ENCODE results near the gene DOCK2.

DOCK2 gene

GRCh38 chr5:169637085-169637548 is at the start of gene DOCK2:
Gene DOCK2 (plus strand): TSS chr5:169637275. CDS start chr5:169637327, 52 bp downstream.
- no peak within 1 kb of the TSS for H3K27ac ChIP-seq (ENCODE audit: low read length)
- peaks cover 0 to 7% of the 10 kb centered on the region in 2 donors for H3K9me3 ChIP-seq (ENCODE audit: control insufficient read depth in 2 of 2, low read length in 2 of 2)
- H3K36me3 ChIP-seq (ENCODE audit: control insufficient read depth in 2 of 2, insufficient read depth in 2 of 2, low read length in 2 of 2), result no peaks in the 10 kb centered on the region
- no peaks in the 10 kb centered on the region for H3K4me1 ChIP-seq (ENCODE audit: control insufficient read depth, insufficient read depth, low read length)
- H3K9ac ChIP-seq (ENCODE audit: low read length in 2 of 2), result no peak within 1 kb of the TSS
- H3K4me3 ChIP-seq (ENCODE audit: low read length in 2 of 2), result peak within 1 kb of the TSS in 1 of 2 donors; percentile 36
- peaks cover 4 to 11% of the 10 kb centered on the region in 2 donors for H3K27me3 ChIP-seq (ENCODE audit: control insufficient read depth in 1 of 2, insufficient read depth in 2 of 2, low read length in 2 of 2)

- H3K4me3 ChIP-seq (ENCODE audit: low read length in 2 of 2), result no peak overlapping the region
- no peaks in the 10 kb centered on the region for H3K9me3 ChIP-seq (ENCODE audit: control insufficient read depth in 2 of 2, low read length in 2 of 2)
- H3K4me1 ChIP-seq (ENCODE audit: control insufficient read depth, insufficient read depth, low read length), result no peaks in the 10 kb centered on the region
- H3K27me3 ChIP-seq (ENCODE audit: control insufficient read depth in 1 of 2, insufficient read depth in 2 of 2, low read length in 2 of 2), result no peaks in the 10 kb centered on the region
- peaks cover 13 to 17% of the 10 kb centered on the region in 2 donors for H3K36me3 ChIP-seq (ENCODE audit: control insufficient read depth in 2 of 2, insufficient read depth in 2 of 2, low read length in 2 of 2)
- no peak overlapping the region for H3K27ac ChIP-seq (ENCODE audit: low read length)
- no peak overlapping the region for H3K9ac ChIP-seq (ENCODE audit: low read length in 2 of 2)
Measured at GRCh38 chr5:169590602-169591001, 46.5 kb upstream of the DOCK2 start.

DNA sequence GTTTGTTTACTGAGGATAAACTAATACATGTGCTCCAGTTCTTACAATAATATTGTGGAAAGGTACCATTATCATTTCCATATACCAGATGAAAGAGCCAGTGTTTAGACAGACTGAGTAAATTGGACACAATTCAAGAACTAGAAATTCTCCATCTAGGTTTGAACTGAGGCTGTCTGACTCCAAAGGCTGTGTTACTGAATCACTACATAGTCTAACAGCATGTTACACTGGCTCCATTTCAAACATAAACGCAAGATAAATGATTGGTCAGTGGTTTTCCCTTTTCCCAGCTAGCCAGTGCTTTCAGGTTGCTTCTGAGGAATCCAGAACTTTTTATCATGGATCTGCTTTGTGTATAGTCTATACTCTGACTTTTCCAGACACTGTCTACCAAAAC is 45.4 kb upstream of the DOCK2 start:
- no peaks in the 10 kb centered on the region for H3K27me3 ChIP-seq (ENCODE audit: control insufficient read depth in 1 of 2, insufficient read depth in 2 of 2, low read length in 2 of 2)
- H3K36me3 ChIP-seq (ENCODE audit: control insufficient read depth in 2 of 2, insufficient read depth in 2 of 2, low read length in 2 of 2), result peaks cover 17% of the 10 kb centered on the region in 2 donors
- no peaks in the 10 kb centered on the region for H3K9me3 ChIP-seq (ENCODE audit: control insufficient read depth in 2 of 2, low read length in 2 of 2)
- no peak overlapping the region for H3K4me3 ChIP-seq (ENCODE audit: low read length in 2 of 2)
- no peak overlapping the region for H3K9ac ChIP-seq (ENCODE audit: low read length in 2 of 2)
- no peak overlapping the region for H3K27ac ChIP-seq (ENCODE audit: low read length)
- H3K4me1 ChIP-seq (ENCODE audit: control insufficient read depth, insufficient read depth, low read length), result no peaks in the 10 kb centered on the region

DNA sequence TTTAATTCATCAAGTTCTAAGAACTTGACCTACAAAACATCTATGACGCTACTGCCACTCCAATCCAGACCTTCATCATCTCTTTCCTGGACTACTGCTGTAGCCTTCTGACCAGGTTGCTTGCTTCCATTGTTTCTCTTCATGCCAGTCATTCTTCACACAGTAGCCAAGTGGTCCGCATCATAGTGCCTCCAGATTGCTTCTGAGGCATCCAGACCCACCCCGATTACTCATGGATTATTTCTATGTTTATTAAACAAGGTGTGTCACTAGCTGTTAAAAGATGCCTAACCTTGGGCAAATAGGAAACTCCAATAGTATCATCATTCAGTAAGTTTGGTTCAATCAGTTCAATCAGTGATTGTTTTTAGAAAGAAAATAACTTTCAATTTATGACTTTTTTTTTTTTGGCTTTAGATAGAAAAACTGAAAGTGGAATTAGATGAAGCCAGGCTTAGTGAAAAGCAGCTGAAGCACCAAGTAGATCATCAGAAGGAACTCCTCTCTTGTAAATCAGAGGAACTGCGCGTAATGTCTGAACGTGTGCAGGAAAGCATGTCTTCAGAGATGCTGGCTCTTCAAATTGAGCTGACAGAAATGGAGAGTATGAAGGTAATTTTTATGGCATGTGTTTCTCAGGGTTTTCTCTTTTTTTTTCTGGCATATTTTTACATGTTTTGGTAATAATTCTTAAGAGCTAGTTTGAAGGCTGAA is 44.0 kb upstream of the DOCK2 start:
- Histone ChIP-seq H3K27me3 (ENCODE audit: control insufficient read depth in 1 of 2, insufficient read depth in 2 of 2, low read length in 2 of 2) (no peaks in the 10 kb centered on the region), H3K9me3 (ENCODE audit: control insufficient read depth in 2 of 2, low read length in 2 of 2) (no peaks in the 10 kb centered on the region), H3K4me1 (ENCODE audit: control insufficient read depth, insufficient read depth, low read length) (no peaks in the 10 kb centered on the region), H3K9ac (ENCODE audit: low read length in 2 of 2) (no peak overlapping the region), H3K4me3 (ENCODE audit: low read length in 2 of 2) (no peak overlapping the region), H3K36me3 (ENCODE audit: control insufficient read depth in 2 of 2, insufficient read depth in 2 of 2, low read length in 2 of 2) (peaks cover 17% of the 10 kb centered on the region in 2 donors), H3K27ac (ENCODE audit: low read length) (no peak overlapping the region)

DNA sequence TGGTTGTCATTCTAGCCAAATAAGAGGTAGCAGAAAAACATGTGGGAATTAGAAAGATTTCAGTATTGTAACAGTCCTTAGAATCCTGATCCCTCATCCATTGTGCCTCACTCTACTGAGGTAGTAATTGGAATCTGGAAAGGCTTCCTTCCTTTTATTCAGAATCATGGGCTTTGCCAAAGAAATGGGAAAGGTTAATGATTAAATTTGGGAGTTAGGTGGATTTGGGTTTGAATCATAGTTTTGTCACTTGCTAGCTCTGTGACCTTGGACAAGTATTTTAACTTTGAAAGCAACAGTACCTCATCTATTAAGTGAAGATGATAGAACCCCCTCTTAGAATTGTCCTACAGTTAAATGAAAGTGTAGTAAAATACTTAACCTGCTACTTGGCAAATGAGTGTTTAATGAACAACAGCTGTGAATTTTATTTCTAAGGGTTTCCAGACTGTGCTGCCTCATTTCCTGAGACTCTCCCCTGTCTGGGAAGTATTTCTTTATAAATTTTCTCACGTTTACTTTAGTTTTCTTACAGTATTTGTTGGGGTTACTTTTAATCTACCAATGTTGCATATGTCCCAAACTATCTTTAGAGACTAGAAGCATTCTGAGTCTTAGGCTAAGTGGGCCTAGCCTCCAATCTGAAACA is 41.8 kb upstream of the DOCK2 start:
- Histone ChIP-seq H3K27ac (ENCODE audit: low read length) (no peak overlapping the region), H3K9me3 (ENCODE audit: control insufficient read depth in 2 of 2, low read length in 2 of 2) (no peaks in the 10 kb centered on the region), H3K4me1 (ENCODE audit: control insufficient read depth, insufficient read depth, low read length) (no peaks in the 10 kb centered on the region), H3K36me3 (ENCODE audit: control insufficient read depth in 2 of 2, insufficient read depth in 2 of 2, low read length in 2 of 2) (peaks cover 15 to 25% of the 10 kb centered on the region in 2 donors), H3K27me3 (ENCODE audit: control insufficient read depth in 1 of 2, insufficient read depth in 2 of 2, low read length in 2 of 2) (no peaks in the 10 kb centered on the region), H3K4me3 (ENCODE audit: low read length in 2 of 2) (no peak overlapping the region), H3K9ac (ENCODE audit: low read length in 2 of 2) (no peak overlapping the region)

DNA sequence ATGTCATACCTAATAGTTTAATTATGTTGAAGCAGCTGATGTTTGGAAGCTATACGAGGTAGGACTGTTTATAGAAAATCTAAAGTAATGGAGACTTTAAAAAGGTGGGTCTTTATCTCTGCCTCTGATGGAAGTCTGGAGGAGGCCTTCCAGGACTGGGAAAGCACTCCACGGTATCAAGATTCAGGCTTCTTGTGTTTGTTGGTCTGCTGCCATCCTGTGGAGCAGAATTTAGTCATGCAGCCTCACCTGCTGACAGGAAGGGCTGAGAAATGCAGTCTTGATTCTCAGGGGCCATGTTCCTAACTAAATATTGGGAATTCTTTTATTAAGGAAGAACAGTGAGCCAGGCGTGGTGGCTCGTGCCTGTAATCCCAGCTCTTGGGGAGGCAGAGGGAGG is 37.6 kb upstream of the DOCK2 start:
- no peak overlapping the region for H3K4me3 ChIP-seq (ENCODE audit: low read length in 2 of 2)

GRCh38 chr5:169602535-169602934 is 34.5 kb upstream of the DOCK2 start:
- Histone ChIP-seq H3K27ac (ENCODE audit: low read length) (no peak overlapping the region), H3K36me3 (ENCODE audit: control insufficient read depth in 2 of 2, insufficient read depth in 2 of 2, low read length in 2 of 2) (peaks cover 13 to 26% of the 10 kb centered on the region in 2 donors), H3K4me1 (ENCODE audit: control insufficient read depth, insufficient read depth, low read length) (no peaks in the 10 kb centered on the region), H3K9me3 (ENCODE audit: control insufficient read depth in 2 of 2, low read length in 2 of 2) (no peaks in the 10 kb centered on the region), H3K27me3 (ENCODE audit: control insufficient read depth in 1 of 2, insufficient read depth in 2 of 2, low read length in 2 of 2) (no peaks in the 10 kb centered on the region), H3K4me3 (ENCODE audit: low read length in 2 of 2) (no peak overlapping the region), H3K9ac (ENCODE audit: low read length in 2 of 2) (no peak overlapping the region)

More for the DNA sequence above, 37.6 kb upstream of the DOCK2 start:
- Histone ChIP-seq H3K27ac (ENCODE audit: low read length) (no peak overlapping the region), H3K27me3 (ENCODE audit: control insufficient read depth in 1 of 2, insufficient read depth in 2 of 2, low read length in 2 of 2) (no peaks in the 10 kb centered on the region), H3K4me1 (ENCODE audit: control insufficient read depth, insufficient read depth, low read length) (no peaks in the 10 kb centered on the region), H3K9me3 (ENCODE audit: control insufficient read depth in 2 of 2, low read length in 2 of 2) (no peaks in the 10 kb centered on the region), H3K36me3 (ENCODE audit: control insufficient read depth in 2 of 2, insufficient read depth in 2 of 2, low read length in 2 of 2) (peaks cover 18 to 34% of the 10 kb centered on the region in 2 donors), H3K9ac (ENCODE audit: low read length in 2 of 2) (no peak overlapping the region)

- Histone ChIP-seq H3K9ac (ENCODE audit: low read length in 2 of 2) (no peak overlapping the region), H3K36me3 (ENCODE audit: control insufficient read depth in 2 of 2, insufficient read depth in 2 of 2, low read length in 2 of 2) (peaks cover 6 to 12% of the 10 kb centered on the region in 2 donors), H3K9me3 (ENCODE audit: control insufficient read depth in 2 of 2, low read length in 2 of 2) (peaks cover 0 to 2% of the 10 kb centered on the region in 2 donors), H3K27ac (ENCODE audit: low read length) (no peak overlapping the region), H3K27me3 (ENCODE audit: control insufficient read depth in 1 of 2, insufficient read depth in 2 of 2, low read length in 2 of 2) (no peaks in the 10 kb centered on the region), H3K4me1 (ENCODE audit: control insufficient read depth, insufficient read depth, low read length) (no peaks in the 10 kb centered on the region), H3K4me3 (ENCODE audit: low read length in 2 of 2) (no peak overlapping the region)
Measured at GRCh38 chr5:169606279-169606678, 30.8 kb upstream of the DOCK2 start.

GRCh38 chr5:169607882-169608281 is 29.2 kb upstream of the DOCK2 start:
- Histone ChIP-seq H3K4me3 (ENCODE audit: low read length in 2 of 2) (no peak overlapping the region), H3K4me1 (ENCODE audit: control insufficient read depth, insufficient read depth, low read length) (no peaks in the 10 kb centered on the region), H3K9ac (ENCODE audit: low read length in 2 of 2) (no peak overlapping the region), H3K27ac (ENCODE audit: low read length) (no peak overlapping the region), H3K27me3 (ENCODE audit: control insufficient read depth in 1 of 2, insufficient read depth in 2 of 2, low read length in 2 of 2) (no peaks in the 10 kb centered on the region), H3K36me3 (ENCODE audit: control insufficient read depth in 2 of 2, insufficient read depth in 2 of 2, low read length in 2 of 2) (no peaks in the 10 kb centered on the region), H3K9me3 (ENCODE audit: control insufficient read depth in 2 of 2, low read length in 2 of 2) (peaks cover 0 to 2% of the 10 kb centered on the region in 2 donors)

DNA sequence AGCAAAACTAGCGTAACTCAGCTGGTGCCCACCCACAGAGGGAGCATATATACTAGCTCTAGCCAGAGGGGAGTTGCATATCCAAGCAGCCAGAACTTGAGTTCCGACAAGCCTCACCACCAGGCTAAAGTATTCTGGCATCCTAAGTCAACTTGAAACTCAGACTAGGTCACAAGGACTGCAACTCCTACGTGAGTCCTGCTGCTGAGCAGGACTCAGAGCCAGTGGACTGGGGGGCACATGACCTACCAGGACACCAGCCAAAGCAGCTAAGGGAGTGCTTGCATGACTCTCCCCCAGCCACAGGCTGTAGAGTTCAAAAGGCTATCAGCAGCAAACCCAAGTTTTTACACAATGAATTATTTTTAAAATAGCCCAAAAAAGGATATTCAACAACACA is 27.4 kb upstream of the DOCK2 start:
- H3K4me1 ChIP-seq (ENCODE audit: control insufficient read depth, insufficient read depth, low read length), result no peaks in the 10 kb centered on the region
- no peaks in the 10 kb centered on the region for H3K27me3 ChIP-seq (ENCODE audit: control insufficient read depth in 1 of 2, insufficient read depth in 2 of 2, low read length in 2 of 2)
- H3K4me3 ChIP-seq (ENCODE audit: low read length in 2 of 2), result no peak overlapping the region
- H3K9me3 ChIP-seq (ENCODE audit: control insufficient read depth in 2 of 2, low read length in 2 of 2), result peaks cover 0 to 2% of the 10 kb centered on the region in 2 donors
- H3K36me3 ChIP-seq (ENCODE audit: control insufficient read depth in 2 of 2, insufficient read depth in 2 of 2, low read length in 2 of 2), result no peaks in the 10 kb centered on the region
- no peak overlapping the region for H3K27ac ChIP-seq (ENCODE audit: low read length)
- no peak overlapping the region for H3K9ac ChIP-seq (ENCODE audit: low read length in 2 of 2)

GRCh38 chr5:169610606-169611005 is 26.5 kb upstream of the DOCK2 start:
- Histone ChIP-seq H3K4me3 (ENCODE audit: low read length in 2 of 2) (no peak overlapping the region), H3K27me3 (ENCODE audit: control insufficient read depth in 1 of 2, insufficient read depth in 2 of 2, low read length in 2 of 2) (no peaks in the 10 kb centered on the region), H3K9ac (ENCODE audit: low read length in 2 of 2) (no peak overlapping the region), H3K4me1 (ENCODE audit: control insufficient read depth, insufficient read depth, low read length) (no peaks in the 10 kb centered on the region), H3K9me3 (ENCODE audit: control insufficient read depth in 2 of 2, low read length in 2 of 2) (peaks cover 0 to 2% of the 10 kb centered on the region in 2 donors), H3K27ac (ENCODE audit: low read length) (no peak overlapping the region), H3K36me3 (ENCODE audit: control insufficient read depth in 2 of 2, insufficient read depth in 2 of 2, low read length in 2 of 2) (no peaks in the 10 kb centered on the region)

Data from stomach smooth muscle (tissue), 2 donors.